ENCODE data around the gene SLC7A7. TPM values are rescaled to one million over a fixed set of nuclear protein-coding genes. Genes with fewer than 3 reads are reported as not detected.

SLC7A7 gene
- total RNA-seq, 1 experiment from 2014 or later: 443 TPM

- BruUV-seq (replicated peaks): no TSS peak
- Mint-ChIP-seq H3K27ac (ENCODE audit: unreplicated experiment) (peak overlapping the region; percentile 30), H3K27me3 (ENCODE audit: insufficient read depth, unreplicated experiment) (no peaks in the 10 kb centered on the region), H3K4me1 (ENCODE audit: low read depth, unreplicated experiment) (peaks cover 77% of the 10 kb centered on the region), H3K4me3 (ENCODE audit: unreplicated experiment) (no peak overlapping the region), H3K36me3 (ENCODE audit: insufficient read depth, unreplicated experiment) (peaks cover 94% of the 10 kb centered on the region), H3K9me3 (ENCODE audit: unreplicated experiment) (no peaks in the 10 kb centered on the region)
- Histone ChIP-seq H3K9me3 (no peaks in the 10 kb centered on the region), H3K4me3 (ENCODE audit: low read depth, low read length) (no peak overlapping the region), H3K4me1 (peaks cover 73% of the 10 kb centered on the region), H3K36me3 (ENCODE audit: control insufficient read depth, insufficient read depth, low read length) (peaks cover 2% of the 10 kb centered on the region; the same call in 1 of the 2 replicates), H3K27me3 (replicated peaks; ENCODE audit: control insufficient read depth, insufficient read depth, low read length) (no peaks in the 10 kb centered on the region)
- no peak for TF ChIP-seq CTCF (IDR thresholded peaks at IDR 0.05; ENCODE audit: insufficient read depth in 1 of 2, low read depth in 1 of 2, low read length in 1 of 2, severe bottlenecking in 1 of 2, unreplicated experiment in 1 of 2)
- intact Hi-C loops (cut with micrococcal nuclease; ENCODE audit: unreplicated experiment): no loop called here
- POLR2A ChIA-PET: no interaction called here
- DNase-seq: no peak
- CTCF ChIA-PET: no interaction called here
Measured at GRCh38 chr14:22798528-22798927, 16.7 kb downstream of the SLC7A7 start.

GRCh38 chr14:22797017-22797917 lies 18.0 kb downstream of the SLC7A7 start:
- no peak for TF ChIP-seq CTCF (IDR thresholded peaks at IDR 0.05; ENCODE audit: insufficient read depth in 1 of 2, low read depth in 1 of 2, low read length in 1 of 2, severe bottlenecking in 1 of 2, unreplicated experiment in 1 of 2)
- Mint-ChIP-seq H3K36me3 (ENCODE audit: insufficient read depth, unreplicated experiment) (peaks cover 88% of the 10 kb centered on the region), H3K27ac (ENCODE audit: unreplicated experiment) (peak overlapping the region; percentile 37), H3K27me3 (ENCODE audit: insufficient read depth, unreplicated experiment) (no peaks in the 10 kb centered on the region), H3K4me3 (ENCODE audit: unreplicated experiment) (no peak overlapping the region), H3K4me1 (ENCODE audit: low read depth, unreplicated experiment) (peaks cover 66% of the 10 kb centered on the region), H3K9me3 (ENCODE audit: unreplicated experiment) (no peaks in the 10 kb centered on the region)
- DNase-seq: no peak
- H3K9me3 ChIP-seq: no peaks in the 10 kb centered on the region
- peaks cover 2% of the 10 kb centered on the region; the same call in 1 of the 2 replicates for H3K36me3 ChIP-seq (ENCODE audit: control insufficient read depth, insufficient read depth, low read length)
- ChIA-PET CTCF (interaction anchor here (0.7 kb wide), 1 partner anchor 10 kb away, joined by 3 read pairs; no protein-coding TSS in a partner anchor), POLR2A (no interaction called here)
- peaks cover 69% of the 10 kb centered on the region for H3K4me1 ChIP-seq
- BruUV-seq (replicated peaks): no TSS peak
- intact Hi-C loops (cut with micrococcal nuclease; ENCODE audit: unreplicated experiment): no loop called here
- H3K4me3 ChIP-seq (ENCODE audit: low read depth, low read length): no peak overlapping the region
- no peaks in the 10 kb centered on the region for H3K27me3 ChIP-seq (replicated peaks; ENCODE audit: control insufficient read depth, insufficient read depth, low read length)

- H3K9me3 ChIP-seq: no peaks in the 10 kb centered on the region
- peak overlapping the region; percentile 43 for H3K4me3 Mint-ChIP-seq (ENCODE audit: unreplicated experiment)
- TSS peak; percentile 64 for BruUV-seq (replicated peaks)
- TF ChIP-seq CTCF (IDR thresholded peaks at IDR 0.05; ENCODE audit: insufficient read depth in 1 of 2, low read depth in 1 of 2, low read length in 1 of 2, severe bottlenecking in 1 of 2, unreplicated experiment in 1 of 2): no peak
- H3K9me3 Mint-ChIP-seq (ENCODE audit: unreplicated experiment): no peaks in the 10 kb centered on the region
- H3K4me1 ChIP-seq: peaks cover 66% of the 10 kb centered on the region
- POLR2A ChIA-PET: no interaction called here
- peak in 1 of 2 experiments; percentile 56 for DNase-seq
- peaks cover 88% of the 10 kb centered on the region for H3K36me3 Mint-ChIP-seq (ENCODE audit: insufficient read depth, unreplicated experiment)
- CTCF ChIA-PET: interaction anchor here (0.6 to 0.9 kb wide), 2 partner anchors 11 to 13 kb away, joined by 3 read pairs; no protein-coding TSS in a partner anchor
- peak overlapping the region; percentile 89 for H3K27ac Mint-ChIP-seq (ENCODE audit: unreplicated experiment)
- intact Hi-C loops (cut with micrococcal nuclease; ENCODE audit: unreplicated experiment): no loop called here
- H3K27me3 ChIP-seq (replicated peaks; ENCODE audit: control insufficient read depth, insufficient read depth, low read length): no peaks in the 10 kb centered on the region
- H3K36me3 ChIP-seq (ENCODE audit: control insufficient read depth, insufficient read depth, low read length): peaks cover 2% of the 10 kb centered on the region; the same call in 1 of the 2 replicates
- no peaks in the 10 kb centered on the region for H3K27me3 Mint-ChIP-seq (ENCODE audit: insufficient read depth, unreplicated experiment)
- H3K4me1 Mint-ChIP-seq (ENCODE audit: low read depth, unreplicated experiment): peaks cover 67% of the 10 kb centered on the region
- H3K4me3 ChIP-seq (ENCODE audit: low read depth, low read length): no peak overlapping the region
Measured at GRCh38 chr14:22796087-22796707, 19.0 kb downstream of the SLC7A7 start.

All from Caco-2 (cell line).